ENCODE results near the gene TNXB. TPM values are rescaled to one million over a fixed set of nuclear protein-coding genes. Genes with fewer than 3 reads are reported as not detected.

Gene TNXB
- total RNA-seq, 4 donors from 2014 or later, result 24.9 to 155 (median 46.3) TPM

DNA sequence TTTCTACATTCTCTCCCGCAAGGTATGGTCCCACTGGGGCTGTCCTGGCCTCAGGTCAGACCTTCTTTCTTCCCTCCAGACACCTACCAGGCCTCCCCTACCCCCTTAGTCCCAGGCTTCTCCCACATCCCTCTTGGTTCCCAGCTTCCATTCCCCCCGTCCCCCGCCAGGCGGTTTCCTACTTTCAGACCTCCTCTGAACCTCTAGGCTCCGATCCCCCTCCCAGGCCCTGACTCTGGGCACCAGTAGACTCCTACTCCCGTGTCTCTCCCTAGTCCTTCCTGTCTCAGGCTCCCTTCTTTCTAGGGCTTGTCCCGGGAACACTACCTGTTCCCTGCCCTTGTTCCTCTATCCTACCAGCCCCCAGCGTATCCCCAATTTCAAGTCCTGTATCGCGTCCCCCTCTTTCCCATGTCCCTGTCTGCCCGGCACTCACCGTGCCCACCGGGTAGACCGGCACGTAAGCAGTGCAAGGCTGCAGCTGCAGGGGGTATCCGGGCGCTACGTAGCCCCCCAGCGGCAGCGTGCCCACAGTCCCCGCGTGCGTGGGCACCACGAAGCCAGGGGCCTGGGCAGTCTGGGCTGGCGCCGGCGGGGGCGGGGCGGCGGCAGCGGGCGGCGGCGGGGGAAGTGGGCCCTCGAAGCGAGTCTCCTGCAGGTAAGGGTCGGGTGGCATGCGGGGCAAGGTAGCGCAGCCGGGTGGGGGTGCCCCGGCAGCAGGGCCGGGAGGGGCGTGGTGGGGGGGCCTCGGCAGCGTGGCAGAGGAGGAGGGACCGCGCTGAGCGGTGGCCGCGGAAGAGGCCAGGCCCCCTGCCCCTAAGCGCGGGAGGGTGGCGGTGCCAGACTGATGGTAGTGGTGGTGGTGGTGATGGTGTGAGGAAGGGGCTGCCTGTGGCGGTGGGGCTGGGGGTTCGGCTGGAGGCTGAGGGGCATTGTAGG lies 41.1 kb upstream of the TNXB start:
- intact Hi-C loops (cut with DNase I; ENCODE audit: low total_unique reads), result no loop called here
- H3K4me3 ChIP-seq (ENCODE audit: low read depth, poor library complexity, severe bottlenecking), result no peak overlapping the region
- 68 to 69% methylated on average over 42 to 52 of the region's 55 CpGs for WGBS, 2 donors
- DNase-seq (ENCODE audit: low spot score in 2 of 2), result no peak
- TF ChIP-seq, protein P1, sequence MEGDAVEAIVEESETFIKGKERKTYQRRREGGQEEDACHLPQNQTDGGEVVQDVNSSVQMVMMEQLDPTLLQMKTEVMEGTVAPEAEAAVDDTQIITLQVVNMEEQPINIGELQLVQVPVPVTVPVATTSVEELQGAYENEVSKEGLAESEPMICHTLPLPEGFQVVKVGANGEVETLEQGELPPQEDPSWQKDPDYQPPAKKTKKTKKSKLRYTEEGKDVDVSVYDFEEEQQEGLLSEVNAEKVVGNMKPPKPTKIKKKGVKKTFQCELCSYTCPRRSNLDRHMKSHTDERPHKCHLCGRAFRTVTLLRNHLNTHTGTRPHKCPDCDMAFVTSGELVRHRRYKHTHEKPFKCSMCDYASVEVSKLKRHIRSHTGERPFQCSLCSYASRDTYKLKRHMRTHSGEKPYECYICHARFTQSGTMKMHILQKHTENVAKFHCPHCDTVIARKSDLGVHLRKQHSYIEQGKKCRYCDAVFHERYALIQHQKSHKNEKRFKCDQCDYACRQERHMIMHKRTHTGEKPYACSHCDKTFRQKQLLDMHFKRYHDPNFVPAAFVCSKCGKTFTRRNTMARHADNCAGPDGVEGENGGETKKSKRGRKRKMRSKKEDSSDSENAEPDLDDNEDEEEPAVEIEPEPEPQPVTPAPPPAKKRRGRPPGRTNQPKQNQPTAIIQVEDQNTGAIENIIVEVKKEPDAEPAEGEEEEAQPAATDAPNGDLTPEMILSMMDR (IDR thresholded peaks at IDR 0.05), result no peak
- no peak for TF ChIP-seq POLR2A (IDR thresholded peaks at IDR 0.05)

DNA sequence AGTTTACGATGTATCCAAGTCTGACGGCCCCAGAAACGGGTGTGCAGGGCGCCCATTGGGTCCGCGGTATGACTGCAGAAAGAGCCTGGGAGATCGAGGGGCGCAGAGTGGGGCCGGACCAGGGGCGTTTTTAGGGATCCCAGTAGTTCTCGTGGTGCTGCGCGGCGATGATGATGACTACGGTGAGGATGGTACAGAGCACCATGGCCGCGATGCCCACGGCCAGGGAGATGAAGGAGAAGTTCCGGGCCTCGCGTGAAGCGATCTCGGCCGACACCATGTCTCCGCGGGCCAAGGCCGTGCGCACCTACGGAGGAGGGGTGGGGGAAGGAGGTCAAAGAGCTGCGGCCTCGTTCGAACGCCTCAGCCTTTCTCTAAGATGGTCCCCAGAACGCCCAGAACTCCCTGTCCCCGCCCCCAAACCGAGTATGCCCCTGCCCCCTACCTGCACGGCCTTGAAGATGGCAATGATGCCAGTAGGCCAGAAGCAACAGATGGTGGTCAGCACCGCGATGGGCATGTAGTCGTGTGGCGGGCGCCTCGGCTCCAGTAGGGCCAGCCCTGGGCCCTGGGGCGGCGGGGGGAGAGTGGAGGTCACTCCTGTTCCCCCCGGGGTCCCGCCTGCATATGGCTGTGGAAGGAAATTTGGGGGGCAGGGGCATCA lies 40.1 kb upstream of the TNXB start:
- intact Hi-C loops (cut with DNase I; ENCODE audit: low total_unique reads), result no loop called here
- WGBS, 2 donors, result 59 to 61% methylated on average over 35 to 47 of the region's 47 CpGs
- TF ChIP-seq, protein P1 (IDR thresholded peaks at IDR 0.05), result no peak
- TF ChIP-seq POLR2A (IDR thresholded peaks at IDR 0.05), result no peak
- DNase-seq (ENCODE audit: low spot score in 2 of 2), result no peak
- H3K4me3 ChIP-seq (ENCODE audit: low read depth, poor library complexity, severe bottlenecking), result no peak overlapping the region

DNA sequence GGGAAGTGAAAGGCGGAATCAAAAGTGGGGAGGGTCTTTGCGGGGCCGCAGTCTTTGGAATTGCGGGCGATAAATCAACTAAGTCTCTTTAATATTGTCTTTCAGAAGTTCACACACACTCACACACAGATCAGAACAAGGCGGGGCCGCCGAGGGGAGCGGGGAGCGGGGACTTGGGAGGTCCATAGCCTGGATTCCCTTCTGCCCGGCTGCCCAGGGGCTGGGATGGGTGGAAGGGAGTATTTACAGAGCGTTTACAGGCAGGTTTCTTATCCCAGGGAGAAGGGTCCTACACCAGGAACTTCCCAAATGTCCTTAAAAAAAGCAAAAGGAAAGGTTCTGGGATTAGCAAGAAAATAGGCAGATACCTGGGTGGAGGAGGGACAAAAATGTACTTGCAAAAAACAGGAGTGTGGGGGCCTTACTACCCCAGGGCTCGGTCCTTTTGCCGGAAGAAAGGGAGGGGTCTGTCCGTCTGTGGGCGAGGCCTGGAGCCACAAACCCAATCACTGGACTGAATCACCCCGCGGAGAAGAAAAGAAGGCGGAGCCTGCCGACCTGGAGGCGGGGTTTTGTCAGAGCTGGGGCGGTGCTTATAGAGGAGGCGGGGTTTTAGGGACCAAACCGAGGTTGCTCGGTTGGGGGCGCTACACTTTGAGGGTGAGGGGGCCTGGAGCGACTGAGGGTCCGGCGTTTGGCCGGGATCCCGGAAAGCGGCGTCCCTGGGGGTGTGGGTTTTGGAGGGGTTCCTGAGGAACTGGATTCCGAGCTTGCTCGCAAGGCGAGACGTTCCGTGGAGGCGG lies 39.4 kb upstream of the TNXB start:
- TF ChIP-seq, protein P1 (IDR thresholded peaks at IDR 0.05), result no peak
- intact Hi-C loops (cut with DNase I; ENCODE audit: low total_unique reads), result no loop called here
- H3K4me3 ChIP-seq (ENCODE audit: low read depth, poor library complexity, severe bottlenecking), result no peak overlapping the region
- WGBS, 2 donors, result 25 to 39% methylated on average over 39 of the region's 39 CpGs
- peak; percentile 79 to 94 for DNase-seq (ENCODE audit: low spot score in 2 of 2)

DNA sequence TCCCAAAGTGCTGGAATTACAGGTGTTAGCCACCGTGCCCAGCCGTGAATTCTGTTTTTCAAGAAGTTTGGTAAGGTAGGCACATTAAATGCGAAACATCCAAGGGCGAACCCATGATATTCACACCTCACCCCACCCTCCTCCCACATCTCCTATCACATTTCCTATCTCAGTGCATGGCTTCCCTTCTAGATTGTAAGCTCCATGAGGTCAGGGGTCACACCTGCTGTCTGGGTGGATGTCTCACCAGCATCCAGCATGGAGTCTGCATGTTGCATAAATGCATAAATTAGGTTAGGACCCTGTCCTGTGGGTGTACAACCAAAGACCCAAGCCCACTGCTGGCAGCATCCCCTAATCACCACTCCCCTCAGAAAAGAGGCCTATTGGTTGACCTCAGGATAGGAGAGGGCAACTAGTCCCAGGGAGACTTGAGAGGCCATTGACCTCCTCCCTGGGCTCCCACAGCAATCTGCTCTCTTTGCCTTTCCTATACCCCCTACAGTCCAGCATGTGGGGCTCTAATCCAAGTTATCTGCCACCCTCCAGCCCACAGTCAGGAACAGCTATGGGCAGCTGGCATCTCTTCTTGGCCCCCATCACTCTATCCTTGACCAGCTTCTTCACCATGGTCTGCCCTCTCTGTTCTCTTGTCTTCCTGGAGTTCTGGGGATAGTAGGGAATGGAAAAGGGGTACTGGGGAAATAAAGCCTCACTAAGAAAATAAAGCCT lies 38.4 kb upstream of the TNXB start:
- WGBS, 2 donors, result 94 to 96% methylated on average over 4 of the region's 4 CpGs
- no peak overlapping the region for H3K4me3 ChIP-seq (ENCODE audit: low read depth, poor library complexity, severe bottlenecking)
- DNase-seq (ENCODE audit: low spot score in 2 of 2), result no peak
- intact Hi-C loops (cut with DNase I; ENCODE audit: low total_unique reads), result no loop called here
- TF ChIP-seq POLR2A (IDR thresholded peaks at IDR 0.05), result no peak
- TF ChIP-seq, protein P1 (IDR thresholded peaks at IDR 0.05), result no peak

DNA sequence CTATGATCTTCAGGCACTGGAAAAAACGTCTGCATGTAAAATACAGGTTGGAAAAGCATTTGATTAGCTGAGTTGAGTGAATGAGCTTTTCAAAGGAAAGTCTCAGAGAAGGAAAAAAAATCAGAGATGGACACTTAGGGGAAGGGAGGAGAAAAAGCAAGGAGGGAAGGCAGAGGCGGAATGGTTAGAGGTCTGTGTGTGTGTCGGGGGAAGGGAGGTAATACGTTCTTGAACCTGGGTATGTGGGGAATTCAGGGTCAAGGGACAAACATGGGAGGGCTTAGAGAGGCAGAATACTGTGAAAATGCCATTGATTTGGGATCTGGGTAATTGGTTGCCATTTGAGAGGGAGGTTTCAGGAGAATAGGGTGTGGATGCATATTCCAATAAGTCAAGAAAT lies 37.5 kb upstream of the TNXB start:
- no peak for DNase-seq (ENCODE audit: low spot score in 2 of 2)
- TF ChIP-seq POLR2A (IDR thresholded peaks at IDR 0.05), result no peak
- TF ChIP-seq, protein P1 (IDR thresholded peaks at IDR 0.05), result no peak
- intact Hi-C loops (cut with DNase I; ENCODE audit: low total_unique reads), result no loop called here
- WGBS, 2 donors, result 55 to 61% methylated on average over 4 of the region's 4 CpGs
- H3K4me3 ChIP-seq (ENCODE audit: low read depth, poor library complexity, severe bottlenecking), result no peak overlapping the region
